Measurements from ENCODE around the gene CEP162.

DNA sequence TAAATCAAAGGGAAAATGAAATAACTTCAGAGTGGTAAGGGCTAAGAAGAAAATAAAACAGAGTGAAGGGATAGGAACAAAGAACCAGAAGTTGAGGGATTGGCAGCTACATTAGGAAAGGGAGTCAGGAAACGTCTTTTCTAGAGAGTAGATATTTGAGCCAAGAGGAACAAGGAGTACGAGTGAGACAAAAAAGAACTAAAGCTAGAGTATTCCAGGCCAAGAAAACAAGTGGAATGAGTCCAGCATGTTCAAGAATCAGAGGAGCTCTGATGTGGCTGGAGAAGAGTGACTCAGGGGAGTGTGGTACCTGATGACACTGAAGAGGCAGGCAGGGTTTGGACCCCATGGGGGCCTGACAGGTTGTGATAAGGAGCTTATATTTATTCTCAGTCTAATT is 66.3 kb downstream of the CEP162 start:
- TF ChIP-seq, protein P1, sequence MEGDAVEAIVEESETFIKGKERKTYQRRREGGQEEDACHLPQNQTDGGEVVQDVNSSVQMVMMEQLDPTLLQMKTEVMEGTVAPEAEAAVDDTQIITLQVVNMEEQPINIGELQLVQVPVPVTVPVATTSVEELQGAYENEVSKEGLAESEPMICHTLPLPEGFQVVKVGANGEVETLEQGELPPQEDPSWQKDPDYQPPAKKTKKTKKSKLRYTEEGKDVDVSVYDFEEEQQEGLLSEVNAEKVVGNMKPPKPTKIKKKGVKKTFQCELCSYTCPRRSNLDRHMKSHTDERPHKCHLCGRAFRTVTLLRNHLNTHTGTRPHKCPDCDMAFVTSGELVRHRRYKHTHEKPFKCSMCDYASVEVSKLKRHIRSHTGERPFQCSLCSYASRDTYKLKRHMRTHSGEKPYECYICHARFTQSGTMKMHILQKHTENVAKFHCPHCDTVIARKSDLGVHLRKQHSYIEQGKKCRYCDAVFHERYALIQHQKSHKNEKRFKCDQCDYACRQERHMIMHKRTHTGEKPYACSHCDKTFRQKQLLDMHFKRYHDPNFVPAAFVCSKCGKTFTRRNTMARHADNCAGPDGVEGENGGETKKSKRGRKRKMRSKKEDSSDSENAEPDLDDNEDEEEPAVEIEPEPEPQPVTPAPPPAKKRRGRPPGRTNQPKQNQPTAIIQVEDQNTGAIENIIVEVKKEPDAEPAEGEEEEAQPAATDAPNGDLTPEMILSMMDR (IDR thresholded peaks at IDR 0.05; ENCODE audit: low read length): no peak
- no peak for TF ChIP-seq EZH2 (optimal IDR thresholded peaks at IDR 0.05; ENCODE audit: low read depth, low read length)

Data from MM.1S (cell line).